IPS-18a (cell line): ENCODE data around the gene POU2F1.
"Not testable (repeated sequence)": the region's sequence is repeated elsewhere in the genome, so short reads cannot be mapped to it uniquely, and the experiment has no call there.

Source experiments
- H3K27ac ChIP-seq: one replicate; pipeline ENCODE4 v1.5.1; 2013; ENCODE audit warnings: low read length
- H3K27me3 ChIP-seq: one replicate; pipeline ENCODE4 v1.6.1; 2013; ENCODE audit warnings: mild to moderate bottlenecking, low read length; ENCODE audit not compliant: control insufficient read depth, insufficient read depth
- H3K36me3 ChIP-seq: one replicate; pipeline ENCODE4 v1.6.1; 2013; ENCODE audit warnings: low read depth, low read length; ENCODE audit not compliant: control insufficient read depth
- H3K4me1 ChIP-seq: one replicate; pipeline ENCODE4 v1.6.1; 2013; ENCODE audit warnings: low read depth, low read length; ENCODE audit not compliant: control insufficient read depth
- H3K4me3 ChIP-seq: one replicate; pipeline ENCODE4 v1.5.1; 2013; ENCODE audit warnings: low read length
- H3K9ac ChIP-seq: one replicate; pipeline ENCODE4 v1.6.1; 2013; ENCODE audit warnings: mild to moderate bottlenecking, low read length, moderate library complexity
- H3K9me3 ChIP-seq: one replicate; pipeline ENCODE4 v1.6.1; 2013; ENCODE audit warnings: low read depth, low read length; ENCODE audit not compliant: control insufficient read depth

The POU2F1 gene

DNA sequence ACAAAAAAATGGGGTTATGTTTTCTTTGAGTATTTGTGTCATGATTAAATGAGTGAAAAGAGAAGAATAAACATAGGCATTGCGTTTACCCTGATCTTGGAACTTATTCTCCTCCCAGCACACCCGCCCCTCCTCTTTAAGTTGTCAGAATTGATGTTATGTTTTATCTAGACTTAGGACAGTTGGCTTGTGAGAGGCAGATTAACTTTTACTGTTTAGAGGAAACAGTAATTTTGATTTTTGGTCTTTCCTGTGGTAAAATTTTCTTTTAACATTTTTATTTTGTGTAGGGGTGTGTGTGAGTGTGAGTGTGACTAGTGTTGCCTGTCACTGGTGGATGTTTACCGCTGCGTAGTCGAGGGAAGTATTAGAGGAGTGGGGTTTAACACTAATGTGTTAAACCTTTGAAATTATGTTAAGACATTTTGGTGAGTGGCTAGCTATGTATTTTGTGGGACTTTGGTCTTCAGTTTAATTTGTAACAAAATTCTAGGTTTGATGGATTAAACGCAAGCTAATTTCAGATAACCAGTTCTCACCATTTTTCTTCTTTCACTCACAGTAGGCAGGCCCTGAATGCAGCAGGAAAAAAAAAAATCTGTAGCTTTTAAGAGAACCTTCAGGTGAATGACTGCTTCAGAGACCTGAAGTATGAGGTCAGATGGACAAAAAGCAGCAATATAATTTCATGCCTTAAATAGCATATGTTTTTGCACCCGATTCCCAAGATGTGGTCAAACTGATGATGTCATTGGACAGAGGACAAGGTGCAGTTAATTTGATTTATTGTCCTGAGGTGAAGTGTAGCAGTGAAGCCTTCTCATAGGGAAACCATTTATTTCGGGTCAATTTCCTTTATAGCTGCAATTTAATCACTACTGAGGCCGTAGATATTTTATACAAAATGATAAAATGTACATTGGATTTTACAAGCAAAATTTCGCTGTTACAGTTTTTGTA lies 2.7 kb downstream of the POU2F1 start:
- Histone ChIP-seq H3K4me3 (peak overlapping the region; percentile 57), H3K36me3 (no peaks in the 10 kb centered on the region), H3K9me3 (no peaks in the 10 kb centered on the region), H3K9ac (peak overlapping the region; percentile 83), H3K27ac (no peak overlapping the region), H3K4me1 (peaks cover 61% of the 10 kb centered on the region), H3K27me3 (no peaks in the 10 kb centered on the region)

- not testable (repeated sequence) for H3K36me3 ChIP-seq, H3K9ac ChIP-seq, H3K9me3 ChIP-seq, H3K27ac ChIP-seq, H3K27me3 ChIP-seq, H3K4me3 ChIP-seq
- peaks cover 64% of the 10 kb centered on the region for H3K4me1 ChIP-seq
These were observed 4.1 kb downstream of the POU2F1 start for GRCh38 chr1:167224734-167225235.

DNA sequence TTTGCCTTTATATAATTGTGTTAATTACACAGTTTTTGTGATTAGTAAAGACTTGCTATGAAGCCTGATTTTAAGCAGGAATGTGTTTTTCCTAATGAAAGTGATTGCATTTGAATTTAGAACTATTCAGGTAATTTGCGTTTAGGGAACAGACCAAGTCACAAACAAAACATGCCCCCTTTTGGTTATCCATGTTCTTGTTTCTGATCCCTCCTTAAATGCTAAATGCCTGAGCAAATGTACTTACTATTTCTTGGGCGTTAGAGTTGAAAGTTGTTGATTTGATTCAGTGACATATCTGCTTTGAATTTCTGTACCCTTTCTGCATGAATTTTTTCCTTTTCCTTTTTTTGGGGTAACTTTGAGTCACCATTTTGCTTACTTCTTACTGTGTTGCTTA lies 5.2 kb downstream of the POU2F1 start:
- no peaks in the 10 kb centered on the region for H3K36me3 ChIP-seq
- H3K4me1 ChIP-seq, result peaks cover 68% of the 10 kb centered on the region
- H3K4me3 ChIP-seq, result peak overlapping the region; percentile 21
- no peak overlapping the region for H3K27ac ChIP-seq
- no peak overlapping the region for H3K9ac ChIP-seq
- H3K27me3 ChIP-seq, result no peaks in the 10 kb centered on the region
- no peaks in the 10 kb centered on the region for H3K9me3 ChIP-seq

DNA sequence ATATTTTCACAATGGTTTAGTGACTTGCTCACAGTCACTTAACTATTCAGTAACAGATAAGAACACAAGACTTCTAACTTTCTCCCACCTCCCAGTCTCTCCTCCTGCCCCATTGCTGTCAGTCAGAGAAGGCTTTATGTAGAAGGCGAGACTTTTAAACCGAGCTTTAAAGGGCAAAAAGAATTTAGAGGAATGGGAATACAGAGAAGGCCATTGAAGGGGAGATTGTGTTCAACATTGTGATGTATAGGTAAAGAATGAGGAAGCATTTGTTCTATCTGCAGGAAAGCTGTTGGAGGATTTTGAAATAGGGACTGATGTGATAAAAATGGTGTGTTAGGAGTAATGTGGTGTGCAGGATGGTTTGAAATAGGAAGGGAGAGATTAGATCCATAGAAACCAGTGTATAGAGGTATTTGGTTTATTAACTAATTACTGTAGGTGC lies 7.3 kb downstream of the POU2F1 start:
- peak overlapping the region; percentile 16 for H3K4me3 ChIP-seq

GRCh38 chr1:167229719-167230385 lies 9.2 kb downstream of the POU2F1 start:
- Histone ChIP-seq H3K36me3 (no peaks in the 10 kb centered on the region), H3K27ac (no peak overlapping the region), H3K27me3 (no peaks in the 10 kb centered on the region), H3K4me1 (peaks cover 63% of the 10 kb centered on the region), H3K4me3 (no peak overlapping the region), H3K9ac (no peak overlapping the region), H3K9me3 (no peaks in the 10 kb centered on the region)

More for the DNA sequence above, 7.3 kb downstream of the POU2F1 start:
- Histone ChIP-seq H3K36me3 (no peaks in the 10 kb centered on the region), H3K27ac (no peak overlapping the region), H3K27me3 (no peaks in the 10 kb centered on the region), H3K9me3 (no peaks in the 10 kb centered on the region), H3K4me1 (peaks cover 63% of the 10 kb centered on the region), H3K9ac (no peak overlapping the region)

- Histone ChIP-seq H3K4me1 (peaks cover 58% of the 10 kb centered on the region), H3K36me3 (no peaks in the 10 kb centered on the region), H3K9me3 (no peaks in the 10 kb centered on the region), H3K4me3 (no peak overlapping the region), H3K27me3 (no peaks in the 10 kb centered on the region), H3K27ac (no peak overlapping the region), H3K9ac (no peak overlapping the region)
These were observed 9.8 kb downstream of the POU2F1 start for GRCh38 chr1:167230437-167230836.

DNA sequence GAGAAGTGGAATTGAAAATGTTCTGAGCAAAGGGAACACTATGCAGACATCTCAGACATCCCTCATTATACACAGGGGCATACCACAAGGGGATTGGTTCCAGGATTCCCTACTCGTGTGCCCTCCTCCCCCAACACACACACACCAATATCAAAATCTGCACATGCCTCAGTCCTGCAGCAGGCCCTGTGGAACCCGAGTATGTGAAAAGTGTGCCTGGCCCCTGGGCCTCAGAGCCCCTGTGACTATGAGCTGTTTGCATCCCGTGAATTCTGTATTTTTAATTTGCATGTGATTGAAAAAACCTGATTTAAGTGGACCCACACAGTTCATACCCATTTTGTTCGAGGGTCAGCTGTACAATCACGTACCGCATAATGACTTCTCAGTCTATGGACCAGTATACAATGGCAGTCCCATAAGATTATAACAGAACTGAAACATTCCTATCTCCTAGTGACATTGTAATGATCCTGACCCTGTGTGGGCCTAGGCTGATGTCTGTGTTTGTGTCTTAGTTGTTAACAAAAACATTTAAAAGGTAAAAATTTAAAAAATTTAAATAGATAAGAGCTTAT lies 11.3 kb downstream of the POU2F1 start:
- H3K9me3 ChIP-seq, result no peaks in the 10 kb centered on the region
- no peaks in the 10 kb centered on the region for H3K36me3 ChIP-seq
- H3K27me3 ChIP-seq, result no peaks in the 10 kb centered on the region
- H3K4me1 ChIP-seq, result peaks cover 45% of the 10 kb centered on the region
- no peak overlapping the region for H3K9ac ChIP-seq
- no peak overlapping the region for H3K27ac ChIP-seq
- H3K4me3 ChIP-seq, result no peak overlapping the region

GRCh38 chr1:167232801-167233200 lies 12.1 kb downstream of the POU2F1 start:
- Histone ChIP-seq H3K4me3 (no peak overlapping the region), H3K9me3 (no peaks in the 10 kb centered on the region), H3K27ac (no peak overlapping the region), H3K4me1 (peaks cover 38% of the 10 kb centered on the region), H3K27me3 (no peaks in the 10 kb centered on the region), H3K36me3 (no peaks in the 10 kb centered on the region), H3K9ac (no peak overlapping the region)

DNA sequence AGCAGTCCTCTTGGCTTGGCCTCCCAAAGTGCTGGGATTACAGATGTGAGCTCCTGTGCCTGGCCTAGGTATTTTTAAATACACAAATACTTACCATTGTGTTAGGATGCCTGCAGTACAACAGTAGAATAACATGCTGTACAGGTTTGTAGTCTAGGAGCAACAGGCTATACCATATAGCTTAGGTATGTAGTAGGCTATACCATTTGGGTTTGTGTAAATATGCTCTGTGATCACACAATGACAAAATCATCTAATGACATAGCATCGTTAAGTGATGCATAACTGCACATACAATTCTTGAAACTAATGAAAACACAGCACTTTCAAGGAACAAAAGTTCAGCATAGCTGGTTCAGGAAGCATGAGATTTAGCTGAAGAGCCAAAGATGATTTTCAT lies 12.7 kb downstream of the POU2F1 start:
- no peak overlapping the region for H3K27ac ChIP-seq
- no peaks in the 10 kb centered on the region for H3K36me3 ChIP-seq
- H3K9me3 ChIP-seq, result no peaks in the 10 kb centered on the region
- no peak overlapping the region for H3K9ac ChIP-seq
- no peak overlapping the region for H3K4me3 ChIP-seq
- peaks cover 32% of the 10 kb centered on the region for H3K4me1 ChIP-seq
- no peaks in the 10 kb centered on the region for H3K27me3 ChIP-seq

GRCh38 chr1:167237000-167237399 lies 16.3 kb downstream of the POU2F1 start:
- H3K4me1 ChIP-seq, result peaks cover 13% of the 10 kb centered on the region
- H3K9me3 ChIP-seq, result no peaks in the 10 kb centered on the region
- H3K27me3 ChIP-seq, result no peaks in the 10 kb centered on the region
- no peaks in the 10 kb centered on the region for H3K36me3 ChIP-seq
- H3K9ac ChIP-seq, result no peak overlapping the region
- no peak overlapping the region for H3K4me3 ChIP-seq
- H3K27ac ChIP-seq, result no peak overlapping the region

DNA sequence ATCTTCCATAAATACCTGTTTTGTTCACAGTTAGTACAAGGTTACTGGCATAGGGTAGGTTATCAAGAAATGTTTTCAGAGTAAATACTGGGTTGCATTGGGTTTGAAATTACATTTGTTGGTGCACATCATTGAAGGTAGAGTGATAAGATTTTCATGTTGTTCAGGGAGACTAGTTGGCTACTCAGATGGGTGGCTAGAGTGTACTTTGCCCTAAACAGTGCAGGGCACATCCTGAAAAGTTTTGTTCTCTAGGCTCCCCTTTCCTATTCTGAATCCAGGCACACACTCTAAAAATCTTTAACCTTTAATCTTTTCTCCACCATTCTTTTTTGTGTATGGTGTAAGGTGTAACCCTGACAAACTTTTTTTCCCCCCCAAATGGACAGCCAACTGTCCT lies 18.0 kb downstream of the POU2F1 start:
- Histone ChIP-seq H3K27me3 (no peaks in the 10 kb centered on the region), H3K9me3 (no peaks in the 10 kb centered on the region), H3K4me1 (peaks cover 8% of the 10 kb centered on the region), H3K4me3 (no peak overlapping the region), H3K27ac (no peak overlapping the region), H3K36me3 (no peaks in the 10 kb centered on the region), H3K9ac (no peak overlapping the region)
